Heart left ventricle (tissue), 16 donors: Measurements from ENCODE around the gene OBSL1. TPM values are rescaled to one million over a fixed set of nuclear protein-coding genes. Genes with fewer than 3 reads are reported as not detected.

ENCODE experiments used
- ATAC-seq, 4 donors: fragments of 200-7000 bp; cut with Tn5 transposase; one replicate each; pipeline ENCODE4 v1.9.1; 2020 to 2022; ENCODE audit warnings: moderate library complexity in 4 of 4, mild to moderate bottlenecking in 3 of 4, moderate number of reproducible peaks in 1 of 4
- DNase-seq, 5 donors: peaks; one replicate each; pipeline ENCODE4 v3.0.0-alpha.2; 2020
- H3K27ac ChIP-seq, 12 donors: fragments of 200-600 bp; sonication (generic) in 4 of 12; one replicate each; pipeline versions ENCODE4 v1.5.0 to v1.8.0; 2016 to 2022; ENCODE audit warnings: mild to moderate bottlenecking in 2 of 12
- H3K27me3 ChIP-seq, 9 donors: fragments of 200-600 bp; sonication (generic) in 2 of 9; one replicate each; pipeline versions ENCODE4 v1.5.1 to v1.8.0; 2016 to 2022; ENCODE audit warnings: mild to moderate bottlenecking in 3 of 9
- H3K36me3 ChIP-seq, 9 donors: fragments of 200-600 bp; sonication (generic) in 2 of 9; one replicate each; pipeline versions ENCODE4 v1.5.0 to v1.8.0; 2018 to 2022; ENCODE audit warnings: mild to moderate bottlenecking in 2 of 9
- H3K4me1 ChIP-seq, 12 donors: fragments of 200-600 bp; sonication (generic) in 4 of 12; one replicate each; pipeline versions ENCODE4 v1.5.0 to v1.8.0; 2016 to 2022; ENCODE audit warnings: mild to moderate bottlenecking in 3 of 12
- H3K4me3 ChIP-seq, 12 donors: fragments of 200-600 bp; sonication (generic) in 4 of 12; one replicate each; pipeline versions ENCODE4 v1.5.0 to v1.8.0; 2017 to 2022; ENCODE audit warnings: mild to moderate bottlenecking in 9 of 12, moderate library complexity in 4 of 12
- H3K9me3 ChIP-seq, 12 donors: fragments of 200-600 bp; sonication (generic) in 4 of 12; one replicate each; pipeline versions ENCODE4 v1.5.0 to v1.8.0; 2016 to 2022; ENCODE audit warnings: mild to moderate bottlenecking in 1 of 12
- POLR2A ChIP-seq, 2 donors: fragments of 450-650 bp; IDR thresholded peaks; one replicate each; pipeline ENCODE4 v1.6.1; 2017; ENCODE audit warnings: antibody characterized with exemption in 2 of 2, mild to moderate bottlenecking in 2 of 2, moderate library complexity in 2 of 2
- WGBS, 4 donors: extraction: QIAGEN DNeasy Blood & Tissue Kit in 2 of 4; methylation state at CpG; one replicate each; pipeline versions ENCODE4 v1.1.5 to v1.1.7; 2013 to 2018; 5-methylcytosine and 5-hydroxymethylcytosine counted together
- intact Hi-C, 10 donors: fragments of 100-400 bp; cut with DNase I; formaldehyde crosslinking; loops; one replicate each; pipeline versions ENCODE4 v1.11.1 to v1.14.2; 2022
- polyA plus RNA-seq, 2 donors: library from polyadenylated mRNA; stranded (reverse); fragments of 200-250 nt; gene quantifications; one replicate each; pipeline ENCODE4 v1.2.3, GENCODE V29; 2013
- total RNA-seq, 9 donors: library from RNA; depleted of rRNA in 2 of 9; stranded (reverse); fragments of >200 nt in 2 of 9; fragmentation: NEBNext Ultra II Directional in 3 of 9; extraction: Animal tissue kit (Norgen Biotek cat#: 25700) in 3 of 9; gene quantifications; one replicate each; pipeline versions ENCODE4 v1.1.0 to v1.2.4, GENCODE V29; 2016 to 2023
- TF ChIP-seq, protein P1 (sequence below), 12 donors: fragments of 200-600 bp; sonication (generic) in 4 of 12; IDR thresholded peaks; one replicate each; pipeline versions ENCODE4 v1.5.0 to v1.8.0; 2018 to 2022; ENCODE audit warnings: antibody characterized with exemption in 12 of 12, mild to moderate bottlenecking in 5 of 12
- donor health status: ischemic (EF 13 %, LVEDD 7.1; RV severe dilation, severe dysfunction).
- donor health status: healthy with polysubstance abuse.
- donor health status: DM: no; HTN: yes; CAD: no.
- donor health status: DM: no; HTN: no; CAD: no.
- donor health status: ischemic (EF 25% LVEDD 6.9; RV normal size, moderate dysfunction).
- donor health status: ischemic (EF 25% LVEDD 5.7; RV mildly dilated, moderate dysfunction).
- donor health status: healthy.
- donor health status: DM: yes; HTN: yes; CAD: no.
- donor health status: ischemic (EF 35%, LVEDD 5.7; RV mildly dilated, moderate dysfunction).
- donor health status: nonischemic (EF 11% LVEDD 7.7; RV severe dilation, severe dysfunction).
- donor health status: DM: yes; HTN: yes; CAD: no.
- donor health status: PGD.
- donor health status: ischemic (EF 29% LVEDD 5.4; RV normal size, mild dysfunction).
- donor health status: nonischemic (EF 23%, LVEDD 6.1; RV moderate dilation, normal function).

The OBSL1 gene
- total and polyA plus RNA-seq, 11 donors, result 88.1 to 230 (median 177) TPM

- no peak for ATAC-seq
- H3K27ac ChIP-seq, result no peak overlapping the region
- WGBS, 4 donors, result 46 to 49% (median 48%) methylated on average over 7 of the region's 7 CpGs
- H3K9me3 ChIP-seq, result no peaks in the 10 kb centered on the region
- intact Hi-C loops, result loop anchor here in 1 of 10 donors (10.0 kb wide), 1 partner anchor 52 kb away; no protein-coding TSS in a partner anchor
- TF ChIP-seq POLR2A (IDR thresholded peaks at IDR 0.05), result no peak
- TF ChIP-seq, protein P1, sequence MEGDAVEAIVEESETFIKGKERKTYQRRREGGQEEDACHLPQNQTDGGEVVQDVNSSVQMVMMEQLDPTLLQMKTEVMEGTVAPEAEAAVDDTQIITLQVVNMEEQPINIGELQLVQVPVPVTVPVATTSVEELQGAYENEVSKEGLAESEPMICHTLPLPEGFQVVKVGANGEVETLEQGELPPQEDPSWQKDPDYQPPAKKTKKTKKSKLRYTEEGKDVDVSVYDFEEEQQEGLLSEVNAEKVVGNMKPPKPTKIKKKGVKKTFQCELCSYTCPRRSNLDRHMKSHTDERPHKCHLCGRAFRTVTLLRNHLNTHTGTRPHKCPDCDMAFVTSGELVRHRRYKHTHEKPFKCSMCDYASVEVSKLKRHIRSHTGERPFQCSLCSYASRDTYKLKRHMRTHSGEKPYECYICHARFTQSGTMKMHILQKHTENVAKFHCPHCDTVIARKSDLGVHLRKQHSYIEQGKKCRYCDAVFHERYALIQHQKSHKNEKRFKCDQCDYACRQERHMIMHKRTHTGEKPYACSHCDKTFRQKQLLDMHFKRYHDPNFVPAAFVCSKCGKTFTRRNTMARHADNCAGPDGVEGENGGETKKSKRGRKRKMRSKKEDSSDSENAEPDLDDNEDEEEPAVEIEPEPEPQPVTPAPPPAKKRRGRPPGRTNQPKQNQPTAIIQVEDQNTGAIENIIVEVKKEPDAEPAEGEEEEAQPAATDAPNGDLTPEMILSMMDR (IDR thresholded peaks at IDR 0.05), result no peak
- H3K4me1 ChIP-seq, result peaks cover 0 to 21% (median 13%) of the 10 kb centered on the region in 12 donors
- peak overlapping the region; percentile 27 to 75 (median 57) for H3K4me3 ChIP-seq
- peaks cover 0 to 24% (median 3%) of the 10 kb centered on the region in 9 donors for H3K27me3 ChIP-seq
- H3K36me3 ChIP-seq, result peaks cover 0 to 30% (median 19%) of the 10 kb centered on the region in 9 donors
- DNase-seq, result no peak
These were observed 18.2 kb downstream of the OBSL1 start for GRCh38 chr2:219553168-219553417.

GRCh38 chr2:219552382-219553167 lies 18.8 kb downstream of the OBSL1 start:
- H3K36me3 ChIP-seq, result peaks cover 0 to 25% (median 17%) of the 10 kb centered on the region in 9 donors
- H3K27ac ChIP-seq, result peak overlapping the region in 3 of 12 donors; percentile 19 to 57 (median 38)
- intact Hi-C loops, result loop anchor here in 1 of 10 donors (10.0 kb wide), 1 partner anchor 52 kb away; no protein-coding TSS in a partner anchor
- WGBS, 4 donors, result 3 to 13% (median 4%) methylated on average over 27 to 99 of the region's 99 CpGs
- TF ChIP-seq POLR2A (IDR thresholded peaks at IDR 0.05), result peak in 1 of 2 donors; percentile 23
- TF ChIP-seq, protein P1 (IDR thresholded peaks at IDR 0.05), result no peak
- H3K27me3 ChIP-seq, result peaks cover 0 to 24% (median 3%) of the 10 kb centered on the region in 9 donors
- DNase-seq (peak; percentile 84 to 90 (median 88)), ATAC-seq (peak; percentile 63 to 92 (median 86))
- peaks cover 0 to 21% (median 13%) of the 10 kb centered on the region in 12 donors for H3K4me1 ChIP-seq
- H3K9me3 ChIP-seq, result no peaks in the 10 kb centered on the region
- peak overlapping the region; percentile 27 to 75 (median 57) for H3K4me3 ChIP-seq

DNA sequence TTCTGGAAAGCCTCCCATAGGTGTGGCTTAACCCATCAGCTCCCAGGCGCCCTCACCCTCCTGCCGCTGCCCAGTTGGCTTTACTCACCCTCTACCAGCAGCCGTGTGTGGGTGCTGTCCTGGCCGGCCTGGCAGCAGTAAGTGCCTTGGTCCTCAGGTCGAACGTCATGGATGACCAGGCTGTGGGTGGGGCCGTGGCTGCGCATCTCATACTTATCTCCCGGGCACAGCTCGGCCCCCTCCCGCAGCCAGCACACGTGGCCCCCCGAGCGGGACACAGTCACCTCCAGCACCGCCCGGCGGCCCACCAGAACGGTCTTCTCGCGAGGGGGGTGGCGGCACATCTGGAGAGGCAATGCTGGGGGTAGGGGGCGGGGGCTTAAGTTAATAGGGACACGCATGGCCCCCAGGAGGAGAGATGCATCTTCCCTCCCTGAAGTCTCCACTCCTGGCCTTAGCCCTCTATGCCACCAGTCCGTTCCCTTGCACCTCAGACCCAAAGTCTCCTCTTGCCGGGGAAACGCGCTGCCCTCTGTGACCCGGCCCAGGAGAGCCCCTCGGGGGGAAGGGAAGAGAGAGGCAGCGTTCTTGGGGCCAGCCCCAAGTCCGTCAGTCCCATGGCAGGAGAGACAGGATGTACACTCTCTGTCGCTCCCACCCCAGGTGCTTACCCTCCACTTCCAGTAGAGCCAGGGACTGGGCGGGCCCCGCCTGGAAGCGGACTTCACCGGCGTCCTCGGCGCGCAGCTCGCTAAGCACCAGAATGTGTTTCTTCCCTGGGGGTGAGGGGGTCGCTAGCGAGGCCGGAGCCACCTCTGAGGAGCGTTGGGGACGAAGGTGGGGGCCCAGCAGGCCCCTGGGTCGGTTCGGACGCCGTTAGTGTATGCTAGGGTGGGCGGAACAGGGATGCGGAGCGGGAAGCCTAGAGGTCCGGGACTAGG lies 19.6 kb downstream of the OBSL1 start:
- peak in 1 of 5 donors; percentile 27 for DNase-seq
- WGBS, 4 donors, result 22 to 43% (median 32%) methylated on average over 27 to 54 of the region's 54 CpGs

More for the DNA sequence above, 19.6 kb downstream of the OBSL1 start:
- Histone ChIP-seq H3K27me3 (peaks cover 0 to 24% (median 3%) of the 10 kb centered on the region in 9 donors), H3K4me3 (peak overlapping the region in 11 of 12 donors; percentile 33 to 75 (median 60)), H3K27ac (peak overlapping the region in 3 of 12 donors; percentile 19 to 57 (median 38)), H3K4me1 (peaks cover 0 to 21% (median 13%) of the 10 kb centered on the region in 12 donors), H3K36me3 (peaks cover 0 to 18% (median 12%) of the 10 kb centered on the region in 9 donors), H3K9me3 (no peaks in the 10 kb centered on the region)
- TF ChIP-seq POLR2A (IDR thresholded peaks at IDR 0.05), result no peak
- TF ChIP-seq, protein P1 (IDR thresholded peaks at IDR 0.05), result no peak
- intact Hi-C loops, result loop anchor here in 1 of 10 donors (10.0 kb wide), 1 partner anchor 53 kb away; no protein-coding TSS in a partner anchor
- ATAC-seq, result peak in 1 of 4 donors; percentile 1
